ES-I3 (cell line): ENCODE measurements around the gene INPP5D.
"Not testable (repeated sequence)": the region's sequence is repeated elsewhere in the genome, so short reads cannot be mapped to it uniquely, and the experiment has no call there.

Experiments used
- H3K36me3 ChIP-seq: 2 replicates; pipeline ENCODE4 v1.6.1; 2013; ENCODE audit warnings: mild to moderate bottlenecking, low read length, control low read depth, moderate library complexity; ENCODE audit not compliant: insufficient read depth
- H3K4me1 ChIP-seq: 2 replicates; pipeline ENCODE4 v1.6.1; 2013; ENCODE audit warnings: mild to moderate bottlenecking, control low read depth, low read length; ENCODE audit not compliant: insufficient read depth
- H3K9ac ChIP-seq: 2 replicates; pipeline ENCODE4 v1.6.1; 2013; ENCODE audit warnings: low read depth, mild to moderate bottlenecking, low read length, moderate library complexity
- H3K9me3 ChIP-seq: 2 replicates; pipeline ENCODE4 v1.6.1; 2013; ENCODE audit warnings: mild to moderate bottlenecking, low read length, moderate library complexity; ENCODE audit not compliant: control insufficient read depth, insufficient read depth

INPP5D gene

DNA sequence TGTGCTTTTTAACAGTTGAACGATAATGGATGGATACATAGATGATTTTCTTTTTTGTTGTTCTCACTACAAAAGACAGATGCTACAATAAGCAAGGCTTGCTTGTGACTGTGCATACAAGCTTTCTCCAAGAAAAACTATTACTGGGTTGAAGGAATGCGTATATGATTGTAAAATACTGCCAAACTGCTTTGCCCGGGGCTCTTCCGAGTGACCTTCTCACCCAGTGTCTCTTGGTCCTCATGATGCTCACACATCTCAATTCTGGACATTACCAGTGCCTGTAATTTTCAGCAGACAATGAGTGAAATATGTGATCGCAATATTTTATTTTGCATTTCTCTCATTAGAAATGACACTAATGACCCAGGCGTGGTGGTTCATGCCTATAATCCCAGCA is 35.9 kb downstream of the INPP5D start:
- no peaks in the 10 kb centered on the region for H3K36me3 ChIP-seq
- H3K4me1 ChIP-seq: no peaks in the 10 kb centered on the region
- no peaks in the 10 kb centered on the region for H3K9me3 ChIP-seq
- no peak overlapping the region for H3K9ac ChIP-seq

DNA sequence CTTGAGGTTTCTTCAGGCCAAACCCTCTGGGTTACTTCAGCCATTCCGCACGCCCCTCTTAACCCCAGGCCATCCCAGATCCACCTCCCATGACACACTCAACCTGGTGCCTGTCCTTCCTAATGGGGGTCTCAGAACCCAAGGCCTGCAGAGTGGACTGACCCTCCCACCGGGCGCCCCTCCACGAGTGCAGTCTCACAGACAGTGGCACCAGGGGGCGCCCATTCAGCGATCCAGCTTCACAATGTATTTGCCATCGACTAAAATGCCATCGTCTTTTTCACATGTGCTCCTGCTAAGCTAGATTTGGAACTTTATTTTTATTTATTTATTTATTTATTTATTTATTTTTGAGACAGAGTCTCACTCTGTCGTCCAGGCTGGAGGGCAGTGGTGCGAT is 38.5 kb downstream of the INPP5D start:
- no peaks in the 10 kb centered on the region for H3K4me1 ChIP-seq
- H3K9ac ChIP-seq: no peak overlapping the region
- no peaks in the 10 kb centered on the region for H3K36me3 ChIP-seq
- H3K9me3 ChIP-seq: no peaks in the 10 kb centered on the region

DNA sequence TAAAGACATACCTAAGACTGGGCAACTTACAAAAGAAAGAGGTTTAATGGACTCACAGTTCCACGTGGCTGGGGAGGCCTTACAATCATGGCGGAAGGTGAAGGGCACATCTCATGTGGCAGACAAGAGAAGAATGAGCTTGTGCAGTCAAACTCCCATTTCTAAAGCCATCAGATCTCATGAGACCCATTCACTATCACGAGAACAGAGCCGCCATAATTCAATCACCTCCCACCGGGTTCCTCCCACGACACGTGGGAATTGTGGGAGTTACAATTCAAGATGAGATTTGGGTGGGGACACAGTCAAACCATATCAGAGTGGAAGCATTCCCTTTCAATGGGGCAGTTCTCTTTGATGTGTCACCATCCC is 39.7 kb downstream of the INPP5D start:
- not testable (repeated sequence) for H3K9me3 ChIP-seq, H3K9ac ChIP-seq, H3K4me1 ChIP-seq, H3K36me3 ChIP-seq

DNA sequence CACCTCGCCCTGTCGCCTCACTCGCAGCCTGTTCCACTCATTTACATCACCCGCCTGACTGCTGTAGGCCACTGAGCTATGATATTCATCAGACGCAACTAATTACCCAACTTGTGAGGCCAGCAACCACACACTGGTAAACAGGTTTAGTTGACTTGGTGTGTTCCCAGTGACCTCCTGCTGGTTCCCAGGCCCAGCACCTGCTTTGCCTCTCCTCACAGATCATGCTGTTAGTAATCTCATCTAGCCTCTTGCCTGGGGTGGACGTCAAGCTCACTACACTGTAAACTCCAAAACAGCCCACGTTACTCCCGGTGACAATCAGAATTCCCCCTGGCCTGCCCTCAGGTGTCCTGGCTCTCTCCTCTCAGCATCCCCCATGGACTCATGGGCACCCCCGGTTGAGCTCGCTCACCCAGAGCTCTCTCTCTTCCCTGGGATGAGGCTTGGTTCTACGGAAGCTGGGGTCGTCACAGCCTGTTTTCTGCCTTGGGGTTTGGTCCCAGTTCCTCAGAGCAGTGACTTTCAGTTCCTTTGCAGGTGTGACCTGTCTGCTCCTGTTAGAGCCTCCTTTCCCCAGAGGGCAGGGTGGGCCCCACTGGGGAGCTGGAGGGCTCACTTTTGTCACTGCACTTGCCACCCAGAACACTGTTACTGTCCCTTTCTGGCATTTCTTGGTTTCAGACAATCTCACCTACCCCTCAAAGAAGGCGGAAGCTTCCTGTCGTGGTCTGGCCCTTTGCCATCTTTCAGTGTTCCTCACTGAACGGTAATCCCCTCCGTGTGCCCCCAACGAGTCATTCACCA is 40.3 kb downstream of the INPP5D start:
- Histone ChIP-seq H3K36me3 (no peaks in the 10 kb centered on the region), H3K4me1 (no peaks in the 10 kb centered on the region), H3K9me3 (no peaks in the 10 kb centered on the region), H3K9ac (no peak overlapping the region)

DNA sequence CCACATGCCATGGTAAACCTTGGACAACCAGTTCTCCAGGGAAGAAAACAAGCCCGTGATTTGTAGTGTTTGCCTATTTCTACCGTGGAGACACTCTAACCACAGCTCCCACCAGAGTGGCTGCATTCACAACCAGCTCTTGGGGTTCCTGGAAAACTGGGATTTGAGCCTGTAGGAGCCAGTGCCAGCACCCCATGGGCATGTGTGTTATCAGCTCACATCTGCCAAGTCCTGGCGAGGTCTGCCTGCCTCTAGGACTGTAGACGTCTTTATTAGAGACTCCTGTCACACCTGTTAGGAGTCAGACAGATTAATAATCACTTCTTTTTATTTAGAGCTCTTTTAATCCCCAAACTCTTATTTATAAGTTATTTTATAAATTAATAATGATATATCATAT is 41.0 kb downstream of the INPP5D start:
- H3K9ac ChIP-seq: no peak overlapping the region
- no peaks in the 10 kb centered on the region for H3K9me3 ChIP-seq
- H3K36me3 ChIP-seq: no peaks in the 10 kb centered on the region
- H3K4me1 ChIP-seq: no peaks in the 10 kb centered on the region

DNA sequence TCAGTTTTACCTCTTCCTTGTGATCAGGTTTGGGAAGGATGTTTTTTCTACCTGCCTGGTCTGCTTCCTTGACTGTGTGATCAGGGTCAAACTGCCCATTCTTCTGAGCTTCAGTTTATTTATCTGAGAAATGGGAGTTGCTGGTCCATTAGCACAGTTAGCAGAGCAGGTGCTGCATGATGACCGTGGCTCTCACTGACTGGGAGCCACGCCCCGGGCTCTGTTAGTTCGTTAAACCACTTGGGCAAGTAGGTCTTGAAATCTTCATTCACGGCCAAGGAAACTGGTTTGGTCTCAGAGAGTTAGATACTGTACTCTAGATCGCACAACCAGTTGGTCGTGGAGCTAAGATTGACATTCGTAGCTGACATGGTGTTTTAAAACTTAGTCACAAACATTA is 41.7 kb downstream of the INPP5D start:
- no peak overlapping the region for H3K9ac ChIP-seq
- H3K36me3 ChIP-seq: no peaks in the 10 kb centered on the region
- H3K9me3 ChIP-seq: no peaks in the 10 kb centered on the region
- H3K4me1 ChIP-seq: no peaks in the 10 kb centered on the region

DNA sequence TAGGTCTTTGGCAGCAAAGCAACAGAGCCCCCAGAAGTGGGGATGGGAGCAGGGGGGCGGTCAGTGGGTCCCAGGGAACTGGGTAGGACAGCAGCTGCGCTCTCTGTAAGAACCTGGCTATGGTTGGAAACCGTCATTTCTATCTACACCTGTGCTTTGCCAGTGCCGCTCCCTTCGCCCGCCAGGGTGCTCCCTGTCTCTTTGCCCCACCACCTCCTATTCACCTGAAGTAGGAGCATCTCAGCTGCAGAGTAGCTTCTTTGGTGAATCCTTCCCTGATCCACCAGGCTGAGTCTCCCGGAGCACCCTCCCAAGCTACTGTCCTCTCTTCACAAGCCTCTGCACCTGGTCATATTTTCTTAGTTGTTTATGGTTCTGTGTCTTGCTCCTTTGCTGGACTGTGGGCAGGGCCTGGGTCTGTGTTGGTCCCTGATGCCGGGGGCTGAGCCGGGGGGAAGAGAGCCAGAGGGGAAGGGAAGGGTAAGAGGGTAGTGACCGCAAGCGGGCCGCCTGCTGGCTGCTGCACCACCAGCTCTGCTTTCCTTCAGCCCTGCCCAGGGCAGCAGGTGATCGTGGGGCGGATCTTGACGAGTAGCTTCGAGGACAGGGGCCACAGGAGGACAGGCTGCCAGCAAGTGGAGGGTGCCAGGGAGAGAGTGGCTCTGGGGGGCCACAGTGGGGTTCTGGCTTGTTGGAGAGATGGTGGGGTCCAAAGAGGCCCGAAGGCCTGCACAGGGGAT is 45.2 kb downstream of the INPP5D start:
- Histone ChIP-seq H3K9me3 (no peaks in the 10 kb centered on the region), H3K4me1 (no peaks in the 10 kb centered on the region), H3K9ac (no peak overlapping the region)

DNA sequence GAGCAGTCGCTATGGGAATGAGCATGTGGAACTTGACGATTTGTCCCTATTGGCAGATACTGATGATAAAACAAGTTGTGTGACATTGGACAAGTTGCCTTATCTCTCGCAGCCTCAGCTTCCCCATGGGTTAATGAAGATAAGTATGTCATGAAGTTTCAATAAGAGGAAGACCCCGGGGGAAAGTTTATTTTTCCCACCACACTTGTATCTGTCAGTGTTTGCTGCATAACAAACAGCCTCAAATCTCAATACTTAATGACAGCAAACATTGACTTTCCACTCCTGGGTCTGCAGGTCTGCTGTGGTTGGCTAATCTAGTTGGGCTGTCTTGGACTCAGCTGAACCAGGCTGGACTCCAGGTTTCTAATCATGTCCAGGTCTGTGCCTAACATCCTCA is 45.8 kb downstream of the INPP5D start:
- Histone ChIP-seq H3K9me3 (no peaks in the 10 kb centered on the region), H3K9ac (no peak overlapping the region), H3K36me3 (no peaks in the 10 kb centered on the region), H3K4me1 (no peaks in the 10 kb centered on the region)

More for the DNA sequence above, 45.2 kb downstream of the INPP5D start:
- H3K36me3 ChIP-seq: no peaks in the 10 kb centered on the region

DNA sequence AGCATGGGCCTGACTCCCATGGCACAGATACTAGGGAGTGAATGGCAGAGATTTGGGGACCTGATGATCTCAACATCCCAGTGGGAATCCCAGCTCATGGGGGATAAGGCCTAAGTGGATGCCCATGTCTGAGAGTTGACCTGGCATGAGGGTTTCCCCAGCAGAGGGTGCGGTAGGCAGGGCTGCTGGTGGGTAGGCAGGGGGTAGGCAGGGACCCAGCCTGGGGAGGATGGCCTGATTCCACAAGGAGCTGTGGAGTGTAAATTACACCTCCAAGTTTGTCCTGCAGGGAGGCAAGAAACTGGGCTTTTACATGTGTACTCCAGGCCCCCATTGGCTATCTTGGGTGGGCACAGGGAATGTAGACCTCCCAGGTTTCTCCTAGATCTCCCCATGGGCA is 46.9 kb downstream of the INPP5D start:
- H3K9ac ChIP-seq: no peak overlapping the region

DNA sequence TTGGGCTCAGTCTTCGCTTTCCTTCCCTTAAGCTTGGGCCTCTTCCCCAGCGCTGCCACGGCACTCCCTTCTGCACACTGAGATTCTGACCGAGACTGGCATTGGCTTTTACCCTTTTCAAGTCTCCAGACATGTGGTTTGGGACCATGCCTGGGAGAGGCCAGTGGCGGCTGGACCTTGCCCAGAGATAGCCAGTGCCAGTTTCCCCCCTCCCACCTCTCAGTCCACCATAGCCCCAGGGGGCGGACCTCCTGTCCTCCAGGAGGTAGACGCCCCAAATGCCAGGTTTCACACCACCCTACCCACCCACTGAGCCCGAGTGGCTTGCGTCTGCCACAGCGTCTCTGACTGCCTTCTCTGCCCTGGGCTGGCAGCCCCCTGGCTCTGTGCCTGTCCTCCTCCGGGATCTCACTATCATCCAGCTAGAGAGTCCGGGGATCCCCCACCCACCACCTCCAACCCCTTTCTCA is 47.7 kb downstream of the INPP5D start:
- H3K4me1 ChIP-seq: no peaks in the 10 kb centered on the region
- H3K9me3 ChIP-seq: no peaks in the 10 kb centered on the region
- no peak overlapping the region for H3K9ac ChIP-seq
- no peaks in the 10 kb centered on the region for H3K36me3 ChIP-seq

More for the DNA sequence above, 46.9 kb downstream of the INPP5D start:
- no peaks in the 10 kb centered on the region for H3K36me3 ChIP-seq
- no peaks in the 10 kb centered on the region for H3K9me3 ChIP-seq
- no peaks in the 10 kb centered on the region for H3K4me1 ChIP-seq

DNA sequence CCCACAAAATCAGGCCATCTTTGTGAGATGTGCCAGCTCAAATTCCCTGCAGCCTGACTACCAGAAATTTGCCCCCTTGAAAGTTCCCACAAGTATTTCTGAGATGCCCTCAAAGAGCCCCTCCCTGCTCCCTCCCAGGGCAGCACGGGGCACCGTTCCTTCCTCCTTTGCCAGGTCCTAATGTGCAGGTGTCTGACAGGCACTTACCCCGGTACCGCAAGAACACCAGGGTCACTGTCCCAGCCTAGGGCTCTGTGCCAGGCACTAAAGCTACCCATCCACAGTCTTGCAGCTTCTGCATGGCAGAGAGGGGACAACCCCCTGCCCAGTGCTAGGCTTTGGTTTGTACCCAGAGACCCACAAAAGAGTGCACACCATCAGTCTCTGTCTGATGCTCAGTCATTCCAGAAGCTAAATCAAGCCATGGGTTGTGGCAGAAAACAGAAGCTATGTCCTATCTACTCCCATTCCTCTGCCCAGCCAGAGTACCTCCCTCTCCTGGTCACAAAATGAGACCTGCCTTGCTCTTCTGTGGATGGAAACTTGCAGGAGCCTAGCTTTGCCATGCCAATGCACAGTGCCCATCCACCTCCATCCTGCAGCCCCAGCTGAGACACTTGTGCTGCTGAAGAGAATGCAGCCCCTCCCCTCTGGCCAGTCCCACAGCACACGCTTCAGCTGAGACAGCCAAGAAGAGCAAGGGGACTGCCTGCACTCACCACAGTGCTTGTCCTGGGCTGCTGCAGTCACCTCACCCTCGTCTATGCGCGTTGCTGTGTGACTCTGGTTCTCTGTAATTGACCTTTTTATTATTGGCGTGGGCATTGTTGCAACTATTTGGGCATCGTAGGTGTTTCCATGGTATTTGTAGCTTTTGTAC is 48.7 kb downstream of the INPP5D start:
- H3K36me3 ChIP-seq: no peaks in the 10 kb centered on the region
- H3K4me1 ChIP-seq: no peaks in the 10 kb centered on the region
- no peaks in the 10 kb centered on the region for H3K9me3 ChIP-seq
- H3K9ac ChIP-seq: no peak overlapping the region

DNA sequence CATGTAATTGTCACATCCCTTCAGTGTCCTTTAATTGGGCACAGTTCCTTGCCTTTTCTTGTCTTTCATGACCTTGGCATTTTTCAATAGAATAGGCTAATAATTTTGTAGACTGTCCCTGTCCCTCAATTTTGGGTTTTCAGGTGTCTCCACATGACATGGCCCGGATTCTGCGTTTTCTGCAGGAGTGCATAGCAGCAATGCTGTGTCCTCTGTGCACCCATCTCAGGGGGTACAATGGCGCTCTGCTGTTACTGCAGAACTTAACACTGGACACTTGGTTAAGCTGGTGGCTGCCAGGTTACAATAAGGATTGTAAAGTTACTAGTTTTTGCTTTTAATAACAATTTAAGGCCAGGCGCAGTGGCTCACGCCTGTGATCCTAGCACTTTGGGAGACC is 51.3 kb downstream of the INPP5D start:
- H3K36me3 ChIP-seq: no peaks in the 10 kb centered on the region

DNA sequence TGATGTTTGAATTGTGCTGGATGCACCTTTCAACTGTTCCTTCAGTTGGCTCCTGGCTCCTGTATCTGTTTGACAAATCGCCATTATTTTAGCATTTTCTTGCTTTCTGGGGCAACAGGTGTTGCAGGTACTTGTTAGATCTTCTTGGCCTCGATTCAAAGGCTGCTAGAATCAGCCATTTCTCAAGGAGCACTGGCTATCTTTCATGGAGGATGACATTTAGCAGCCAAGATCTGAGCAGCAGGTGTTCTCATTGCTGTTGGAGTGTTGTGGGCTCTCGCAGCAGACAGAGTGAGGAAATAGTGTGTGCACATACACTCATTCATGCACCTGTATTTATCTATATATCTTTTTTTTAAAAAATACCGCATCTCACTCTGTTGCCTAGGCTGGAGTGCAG is 52.2 kb downstream of the INPP5D start:
- no peak overlapping the region for H3K9ac ChIP-seq
- no peaks in the 10 kb centered on the region for H3K9me3 ChIP-seq
- H3K4me1 ChIP-seq: peaks cover 2% of the 10 kb centered on the region; the same call in 1 of the 2 replicates
- H3K36me3 ChIP-seq: no peaks in the 10 kb centered on the region

More for the DNA sequence above, 51.3 kb downstream of the INPP5D start:
- Histone ChIP-seq H3K9ac (no peak overlapping the region), H3K4me1 (no peaks in the 10 kb centered on the region), H3K9me3 (no peaks in the 10 kb centered on the region)

DNA sequence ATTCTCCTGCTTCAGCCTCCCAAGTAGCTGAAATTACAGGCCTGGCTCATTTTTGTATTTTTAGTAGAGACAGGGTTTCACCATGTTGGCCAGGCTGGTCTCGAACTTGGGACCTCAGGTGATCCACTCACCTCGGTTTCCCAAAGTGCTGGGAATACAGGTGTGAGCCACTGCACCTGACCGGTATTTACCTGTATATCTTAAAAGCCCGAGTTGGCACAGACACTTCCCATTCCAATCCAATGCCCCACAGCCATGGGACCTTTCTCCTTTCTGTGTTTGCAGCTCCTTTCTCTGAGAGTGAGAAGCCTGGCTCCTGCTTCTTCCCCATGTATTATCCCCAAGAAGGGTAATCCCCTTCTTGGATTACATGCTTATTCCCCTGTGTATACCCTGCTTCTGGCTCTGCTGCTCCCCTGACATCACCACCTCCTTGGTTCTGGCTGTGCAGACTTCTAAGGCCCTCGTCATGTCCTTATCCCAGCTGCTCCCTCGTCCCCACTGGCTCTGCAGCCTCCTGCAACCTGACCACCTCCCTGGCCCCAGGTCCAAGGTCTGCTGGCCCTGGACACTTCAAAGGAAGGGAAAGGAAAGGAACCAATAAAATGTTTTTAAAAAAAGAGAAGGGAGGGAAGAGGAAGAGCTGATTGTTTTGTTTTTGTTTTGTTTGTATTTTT is 52.8 kb downstream of the INPP5D start:
- H3K36me3 ChIP-seq: no peaks in the 10 kb centered on the region
- no peaks in the 10 kb centered on the region for H3K9me3 ChIP-seq
- no peak overlapping the region for H3K9ac ChIP-seq
- H3K4me1 ChIP-seq: peaks cover 6% of the 10 kb centered on the region; the same call in 1 of the 2 replicates
